HepG2 (cell line): ENCODE measurements around the gene LGALS8. TPM values are rescaled to one million over a fixed set of nuclear protein-coding genes. Genes with fewer than 3 reads are reported as not detected.

Experiments used
- polyA plus RNA-seq, 8 experiments: library from polyadenylated mRNA; depleted of rRNA in 3 of 8; stranded (reverse) in 7 of 8; unstranded in 1 of 8; fragments of >200 nt; fragmentation: Illumina TruSeq in 4 of 8; extraction: Trizol in 4 of 8; gene quantifications; 2 replicates each; pipeline versions ENCODE4 v1.2.1 to v1.2.3, GENCODE V29; 2011 to 2016; ENCODE audit warnings: low read depth in 4 of 8, missing spikeins in 1 of 8, mixed read lengths in 1 of 8; ENCODE audit not compliant: insufficient read depth in 1 of 8
- total RNA-seq, 5 experiments: library from RNA; depleted of rRNA; stranded (reverse); fragments of >200 nt; fragmentation: Illumina TruSeq; extraction: Trizol; gene quantifications; 2 replicates each; pipeline ENCODE4 v1.2.3, GENCODE V29; 2016; ENCODE audit warnings: low read depth in 1 of 5

LGALS8 gene
- total and polyA plus RNA-seq, 2 of the 13 experiments (the other 11 are each of a cell fraction or from before 2014, with no cell fraction given): 29.3 to 185 TPM

Other genes starting within 250 kb of the LGALS8 start
- gene ERO1B, start 242.0 kb upstream of the LGALS8 start, total RNA-seq (2016; rRNA removed; fragmentation: Illumina TruSeq; extraction: Trizol): 0.86 and 1.6 TPM in 2 replicates
- 1.9 and 2.1 TPM in 2 replicates for gene ERO1B, start 242.0 kb upstream of the LGALS8 start, polyA plus RNA-seq (2011; rRNA removed)
- gene EDARADD, start 129.7 kb upstream of the LGALS8 start, total RNA-seq (2016; rRNA removed; fragmentation: Illumina TruSeq; extraction: Trizol): not detected in 2 replicates
- gene EDARADD, start 129.7 kb upstream of the LGALS8 start, polyA plus RNA-seq (2011; rRNA removed): 0.03 TPM in 1 of 2 replicates, not detected in the other
- 45.8 and 80.3 TPM in 2 replicates for gene HEATR1, start 80.5 kb downstream of the LGALS8 start, total RNA-seq (2016; rRNA removed; fragmentation: Illumina TruSeq; extraction: Trizol)
- gene HEATR1, start 80.5 kb downstream of the LGALS8 start, polyA plus RNA-seq (2011; rRNA removed): 7.9 and 10.2 TPM in 2 replicates
- 0.04 and 0.25 TPM in 2 replicates for gene ACTN2, start 162.5 kb downstream of the LGALS8 start, total RNA-seq (2016; rRNA removed; fragmentation: Illumina TruSeq; extraction: Trizol)
- gene ACTN2, start 162.5 kb downstream of the LGALS8 start, polyA plus RNA-seq (2011; rRNA removed): 0.05 and 0.13 TPM in 2 replicates